ENCODE measurements around the gene NIP7. TPM values are rescaled to one million over a fixed set of nuclear protein-coding genes. Genes with fewer than 3 reads are reported as not detected.

Gene NIP7
- total and polyA plus RNA-seq, 9 of the 15 experiments (the other 6 are each of a cell fraction or from before 2014, with no cell fraction given): 28.9 to 85.5 (median 72.5) TPM

DNA sequence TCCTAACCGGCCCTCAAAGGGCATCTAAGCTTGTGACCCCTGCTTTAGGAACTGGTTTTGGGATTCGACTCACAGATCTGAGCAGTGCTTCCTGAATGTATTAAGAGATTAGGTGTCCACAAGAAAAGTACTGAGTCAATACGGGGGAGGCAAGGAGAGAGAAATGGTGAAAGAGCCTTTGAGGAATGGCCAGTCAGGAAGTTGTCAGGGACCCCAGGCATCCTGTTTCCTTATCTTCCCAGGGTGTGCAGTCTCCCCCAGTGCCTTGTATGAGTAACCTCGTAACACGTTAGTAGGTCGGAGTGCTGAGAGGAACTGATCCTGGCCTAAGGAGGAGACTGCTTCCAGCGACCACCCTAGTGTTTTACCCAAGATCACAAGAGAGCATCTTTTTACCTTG, 28.4 kb downstream of the NIP7 start (continued):
- TF ChIP-seq, protein P1, sequence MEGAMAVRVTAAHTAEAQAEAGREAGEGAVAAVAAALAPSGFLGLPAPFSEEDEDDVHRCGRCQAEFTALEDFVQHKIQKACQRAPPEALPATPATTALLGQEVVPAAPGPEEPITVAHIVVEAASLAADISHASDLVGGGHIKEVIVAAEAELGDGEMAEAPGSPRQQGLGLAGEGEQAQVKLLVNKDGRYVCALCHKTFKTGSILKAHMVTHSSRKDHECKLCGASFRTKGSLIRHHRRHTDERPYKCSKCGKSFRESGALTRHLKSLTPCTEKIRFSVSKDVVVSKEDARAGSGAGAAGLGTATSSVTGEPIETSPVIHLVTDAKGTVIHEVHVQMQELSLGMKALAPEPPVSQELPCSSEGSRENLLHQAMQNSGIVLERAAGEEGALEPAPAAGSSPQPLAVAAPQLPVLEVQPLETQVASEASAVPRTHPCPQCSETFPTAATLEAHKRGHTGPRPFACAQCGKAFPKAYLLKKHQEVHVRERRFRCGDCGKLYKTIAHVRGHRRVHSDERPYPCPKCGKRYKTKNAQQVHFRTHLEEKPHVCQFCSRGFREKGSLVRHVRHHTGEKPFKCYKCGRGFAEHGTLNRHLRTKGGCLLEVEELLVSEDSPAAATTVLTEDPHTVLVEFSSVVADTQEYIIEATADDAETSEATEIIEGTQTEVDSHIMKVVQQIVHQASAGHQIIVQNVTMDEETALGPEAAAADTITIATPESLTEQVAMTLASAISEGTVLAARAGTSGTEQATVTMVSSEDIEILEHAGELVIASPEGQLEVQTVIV (CRISPR knock-in tag; IDR thresholded peaks at IDR 0.05; ENCODE audit: borderline replicate concordance): no peak
- TF ChIP-seq ZNF12 (CRISPR knock-in tag; IDR thresholded peaks at IDR 0.05) (no peak), TCF3 (CRISPR knock-in tag; IDR thresholded peaks at IDR 0.05) (peak; percentile 69), TEAD2 (tag; IDR thresholded peaks at IDR 0.05) (no peak), MEF2A (IDR thresholded peaks at IDR 0.05; ENCODE audit: control insufficient read depth, low read depth, low read length) (no peak), ERF (CRISPR knock-in tag; IDR thresholded peaks at IDR 0.05) (no peak), ILF3 (IDR thresholded peaks at IDR 0.05; ENCODE audit: borderline replicate concordance) (no peak), SMARCC2 (IDR thresholded peaks at IDR 0.05; ENCODE audit: low read depth) (no peak), ZNF431 (CRISPR knock-in tag; IDR thresholded peaks at IDR 0.05) (no peak), MIER1 (IDR thresholded peaks at IDR 0.05; ENCODE audit: low read depth) (no peak), MEIS2 (IDR thresholded peaks at IDR 0.05; ENCODE audit: partially characterized antibody) (peak; percentile 34), MCM3 (IDR thresholded peaks at IDR 0.05) (no peak), PCBP1 (IDR thresholded peaks at IDR 0.05; ENCODE audit: low read depth, low read length, poor library complexity, severe bottlenecking) (no peak), CC2D1A (IDR thresholded peaks at IDR 0.05) (no peak), GATAD2B (IDR thresholded peaks at IDR 0.05; ENCODE audit: borderline replicate concordance) (no peak)
- TF ChIP-seq, protein P2, sequence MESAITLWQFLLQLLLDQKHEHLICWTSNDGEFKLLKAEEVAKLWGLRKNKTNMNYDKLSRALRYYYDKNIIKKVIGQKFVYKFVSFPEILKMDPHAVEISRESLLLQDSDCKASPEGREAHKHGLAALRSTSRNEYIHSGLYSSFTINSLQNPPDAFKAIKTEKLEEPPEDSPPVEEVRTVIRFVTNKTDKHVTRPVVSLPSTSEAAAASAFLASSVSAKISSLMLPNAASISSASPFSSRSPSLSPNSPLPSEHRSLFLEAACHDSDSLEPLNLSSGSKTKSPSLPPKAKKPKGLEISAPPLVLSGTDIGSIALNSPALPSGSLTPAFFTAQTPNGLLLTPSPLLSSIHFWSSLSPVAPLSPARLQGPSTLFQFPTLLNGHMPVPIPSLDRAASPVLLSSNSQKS (CRISPR knock-in tag; IDR thresholded peaks at IDR 0.05): no peak
- TF ChIP-seq, protein P3, sequence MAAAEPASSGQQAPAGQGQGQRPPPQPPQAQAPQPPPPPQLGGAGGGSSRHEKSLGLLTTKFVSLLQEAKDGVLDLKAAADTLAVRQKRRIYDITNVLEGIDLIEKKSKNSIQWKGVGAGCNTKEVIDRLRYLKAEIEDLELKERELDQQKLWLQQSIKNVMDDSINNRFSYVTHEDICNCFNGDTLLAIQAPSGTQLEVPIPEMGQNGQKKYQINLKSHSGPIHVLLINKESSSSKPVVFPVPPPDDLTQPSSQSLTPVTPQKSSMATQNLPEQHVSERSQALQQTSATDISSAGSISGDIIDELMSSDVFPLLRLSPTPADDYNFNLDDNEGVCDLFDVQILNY (CRISPR knock-in tag; IDR thresholded peaks at IDR 0.05): no peak
- TF ChIP-seq, protein P4, sequence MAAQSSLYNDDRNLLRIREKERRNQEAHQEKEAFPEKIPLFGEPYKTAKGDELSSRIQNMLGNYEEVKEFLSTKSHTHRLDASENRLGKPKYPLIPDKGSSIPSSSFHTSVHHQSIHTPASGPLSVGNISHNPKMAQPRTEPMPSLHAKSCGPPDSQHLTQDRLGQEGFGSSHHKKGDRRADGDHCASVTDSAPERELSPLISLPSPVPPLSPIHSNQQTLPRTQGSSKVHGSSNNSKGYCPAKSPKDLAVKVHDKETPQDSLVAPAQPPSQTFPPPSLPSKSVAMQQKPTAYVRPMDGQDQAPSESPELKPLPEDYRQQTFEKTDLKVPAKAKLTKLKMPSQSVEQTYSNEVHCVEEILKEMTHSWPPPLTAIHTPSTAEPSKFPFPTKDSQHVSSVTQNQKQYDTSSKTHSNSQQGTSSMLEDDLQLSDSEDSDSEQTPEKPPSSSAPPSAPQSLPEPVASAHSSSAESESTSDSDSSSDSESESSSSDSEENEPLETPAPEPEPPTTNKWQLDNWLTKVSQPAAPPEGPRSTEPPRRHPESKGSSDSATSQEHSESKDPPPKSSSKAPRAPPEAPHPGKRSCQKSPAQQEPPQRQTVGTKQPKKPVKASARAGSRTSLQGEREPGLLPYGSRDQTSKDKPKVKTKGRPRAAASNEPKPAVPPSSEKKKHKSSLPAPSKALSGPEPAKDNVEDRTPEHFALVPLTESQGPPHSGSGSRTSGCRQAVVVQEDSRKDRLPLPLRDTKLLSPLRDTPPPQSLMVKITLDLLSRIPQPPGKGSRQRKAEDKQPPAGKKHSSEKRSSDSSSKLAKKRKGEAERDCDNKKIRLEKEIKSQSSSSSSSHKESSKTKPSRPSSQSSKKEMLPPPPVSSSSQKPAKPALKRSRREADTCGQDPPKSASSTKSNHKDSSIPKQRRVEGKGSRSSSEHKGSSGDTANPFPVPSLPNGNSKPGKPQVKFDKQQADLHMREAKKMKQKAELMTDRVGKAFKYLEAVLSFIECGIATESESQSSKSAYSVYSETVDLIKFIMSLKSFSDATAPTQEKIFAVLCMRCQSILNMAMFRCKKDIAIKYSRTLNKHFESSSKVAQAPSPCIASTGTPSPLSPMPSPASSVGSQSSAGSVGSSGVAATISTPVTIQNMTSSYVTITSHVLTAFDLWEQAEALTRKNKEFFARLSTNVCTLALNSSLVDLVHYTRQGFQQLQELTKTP (IDR thresholded peaks at IDR 0.05; ENCODE audit: low read depth in 1 of 2, partially characterized antibody in 2 of 2): no peak
- TF ChIP-seq, protein P5, sequence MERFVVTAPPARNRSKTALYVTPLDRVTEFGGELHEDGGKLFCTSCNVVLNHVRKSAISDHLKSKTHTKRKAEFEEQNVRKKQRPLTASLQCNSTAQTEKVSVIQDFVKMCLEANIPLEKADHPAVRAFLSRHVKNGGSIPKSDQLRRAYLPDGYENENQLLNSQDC (CRISPR knock-in tag; IDR thresholded peaks at IDR 0.05): no peak
- TF ChIP-seq, protein P6, sequence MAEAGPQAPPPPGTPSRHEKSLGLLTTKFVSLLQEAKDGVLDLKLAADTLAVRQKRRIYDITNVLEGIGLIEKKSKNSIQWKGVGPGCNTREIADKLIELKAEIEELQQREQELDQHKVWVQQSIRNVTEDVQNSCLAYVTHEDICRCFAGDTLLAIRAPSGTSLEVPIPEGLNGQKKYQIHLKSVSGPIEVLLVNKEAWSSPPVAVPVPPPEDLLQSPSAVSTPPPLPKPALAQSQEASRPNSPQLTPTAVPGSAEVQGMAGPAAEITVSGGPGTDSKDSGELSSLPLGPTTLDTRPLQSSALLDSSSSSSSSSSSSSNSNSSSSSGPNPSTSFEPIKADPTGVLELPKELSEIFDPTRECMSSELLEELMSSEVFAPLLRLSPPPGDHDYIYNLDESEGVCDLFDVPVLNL (CRISPR knock-in tag; IDR thresholded peaks at IDR 0.05; ENCODE audit: low read depth): no peak

Data from K562 (cell line).